Erythroblast (primary cell): ENCODE data around the gene NRXN3.

Experiments
- GATA1 ChIP-seq: IDR thresholded peaks from 2 replicates; pipeline ENCODE4 v1.6.1; 2011; ENCODE audit warnings: low read depth, mild to moderate bottlenecking, control low read depth, low read length, moderate library complexity
- POLR2A ChIP-seq: IDR thresholded peaks from 2 replicates; pipeline ENCODE4 v1.6.1; 2011; ENCODE audit warnings: mild to moderate bottlenecking, low read length

GRCh38 chr14:79758985-79759384 is 1588.8 kb downstream of the NRXN3 start:
- no peak for TF ChIP-seq POLR2A
- TF ChIP-seq GATA1: no peak
